Caco-2 (cell line): ENCODE data around the gene KCNN1. TPM values are rescaled to one million over a fixed set of nuclear protein-coding genes. Genes with fewer than 3 reads are reported as not detected.

Experiments
- BruUV-seq: library from RNA; stranded (reverse); fragments of 400-500 nt; replicated peaks from 2 replicates; lab custom pipeline; 2021; lab: Mats Ljungman, UMichigan
- CTCF ChIA-PET: fragments of 300-600 bp; sonication (Branson Sonifier 250); formaldehyde crosslinking; loops from one replicate; lab custom pipeline; 2022; ENCODE audit warnings: antibody characterized with exemption; lab: Charles Lee
- POLR2A ChIA-PET: fragments of 300-600 bp; sonication (Branson Sonifier 250); formaldehyde crosslinking; loops from one replicate; lab custom pipeline; 2022; ENCODE audit warnings: antibody characterized with exemption; lab: Charles Lee
- DNase-seq, 2 experiments: peaks; one replicate each; pipeline versions ENCODE4 v3.0.0 to v3.0.0-alpha.2; 2020 to 2022
- H3K27me3 ChIP-seq: replicated peaks from 2 replicates; pipeline ENCODE4 v1.6.0; 2011; ENCODE audit warnings: low read length; ENCODE audit not compliant: control insufficient read depth, insufficient read depth
- H3K36me3 ChIP-seq: 2 replicates; pipeline ENCODE4 v1.5.1; 2011; ENCODE audit warnings: low read length; ENCODE audit not compliant: control insufficient read depth, insufficient read depth
- H3K4me1 ChIP-seq: fragments of 250-450 bp; sonication (Bioruptor Pico); 2 replicates; pipeline ENCODE4 v1.5.1; 2020; ENCODE audit warnings: mild to moderate bottlenecking
- H3K4me3 ChIP-seq: 2 replicates; pipeline ENCODE4 v1.5.1; 2011; ENCODE audit warnings: low read depth, mild to moderate bottlenecking, control low read depth, low read length
- H3K9me3 ChIP-seq: fragments of 250-450 bp; sonication (Bioruptor Pico); 2 replicates; pipeline ENCODE4 v1.5.1; 2020; ENCODE audit warnings: mild to moderate bottlenecking, moderate library complexity
- H3K27ac Mint-ChIP-seq: one replicate; pipeline ENCODE4 v1.8.0; 2022; ENCODE audit warnings: mixed read lengths; ENCODE audit not compliant: unreplicated experiment
- H3K27me3 Mint-ChIP-seq: one replicate; pipeline ENCODE4 v1.8.0; 2022; ENCODE audit warnings: mixed read lengths; ENCODE audit not compliant: insufficient read depth, unreplicated experiment
- H3K36me3 Mint-ChIP-seq: one replicate; pipeline ENCODE4 v1.8.0; 2022; ENCODE audit warnings: mild to moderate bottlenecking, mixed read lengths; ENCODE audit not compliant: insufficient read depth, unreplicated experiment
- H3K4me1 Mint-ChIP-seq: one replicate; pipeline ENCODE4 v1.8.0; 2022; ENCODE audit warnings: low read depth, mixed read lengths; ENCODE audit not compliant: unreplicated experiment
- H3K4me3 Mint-ChIP-seq: one replicate; pipeline ENCODE4 v1.8.0; 2022; ENCODE audit warnings: mild to moderate bottlenecking, moderate library complexity, mixed read lengths; ENCODE audit not compliant: unreplicated experiment
- H3K9me3 Mint-ChIP-seq: one replicate; pipeline ENCODE4 v1.8.0; 2022; ENCODE audit warnings: mixed read lengths; ENCODE audit not compliant: unreplicated experiment
- intact Hi-C: fragments of 100-400 bp; cut with micrococcal nuclease; formaldehyde crosslinking; loops from one replicate; pipeline ENCODE4 v1.10.0; 2022; ENCODE audit not compliant: unreplicated experiment
- total RNA-seq: library from RNA; stranded (reverse); gene quantifications from 2 replicates; pipeline ENCODE4 v1.2.3, GENCODE V29; 2022
- TF ChIP-seq, protein P1 (sequence below), 2 experiments: fragments of 200-600 bp in 1 of 2; IDR thresholded peaks; 1 replicate in 1 of 2; 2 replicates in 1 of 2; pipeline versions ENCODE4 v1.5.1 to v1.8.0; 2011 to 2022; ENCODE audit warnings: antibody characterized with exemption in 1 of 2, control low read depth in 1 of 2, inconsistent platforms in 1 of 2, low read depth in 1 of 2, low read length in 1 of 2, mild to moderate bottlenecking in 1 of 2, moderate library complexity in 1 of 2; ENCODE audit not compliant: insufficient read depth in 1 of 2, severe bottlenecking in 1 of 2, unreplicated experiment in 1 of 2

Gene KCNN1
- total RNA-seq, 1 experiment from 2014 or later: not detected

DNA sequence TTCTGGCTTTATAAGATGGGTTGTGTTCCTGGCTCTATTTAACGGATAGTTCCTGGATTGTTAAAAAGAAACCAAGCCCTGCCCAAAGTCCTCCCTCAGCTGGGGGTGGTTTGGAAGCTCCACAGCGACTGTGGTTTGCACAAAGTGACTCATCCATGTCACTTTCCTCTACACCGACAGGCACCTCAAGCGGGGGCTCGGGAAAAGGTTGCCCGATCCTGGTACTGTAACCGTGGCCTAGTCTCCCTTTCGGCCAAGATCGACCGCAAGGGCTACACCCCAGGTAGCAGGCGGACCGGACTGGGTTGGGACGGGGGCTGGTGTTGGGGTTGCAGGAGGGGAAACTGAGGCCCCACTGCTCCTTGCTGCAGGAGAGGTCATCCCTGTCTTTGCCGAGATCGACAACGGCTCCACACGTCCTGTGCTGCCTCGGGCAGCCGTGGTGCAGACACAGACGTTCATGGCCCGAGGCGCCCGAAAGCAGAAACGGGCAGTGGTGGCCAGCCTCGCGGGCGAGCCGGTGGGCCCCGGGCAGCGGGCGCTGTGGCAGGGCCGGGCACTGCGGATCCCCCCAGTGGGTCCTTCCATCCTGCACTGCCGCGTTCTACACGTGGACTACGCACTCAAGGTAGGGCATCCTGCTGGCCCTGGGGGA is 42.6 kb downstream of the KCNN1 start:
- no peaks in the 10 kb centered on the region for H3K9me3 ChIP-seq
- no TSS peak for BruUV-seq
- H3K36me3 ChIP-seq: peaks cover 1% of the 10 kb centered on the region
- peaks cover 9% of the 10 kb centered on the region for H3K4me1 ChIP-seq
- DNase-seq: no peak
- no peaks in the 10 kb centered on the region for H3K27me3 ChIP-seq
- H3K4me3 Mint-ChIP-seq: no peak overlapping the region
- TF ChIP-seq, protein P1, sequence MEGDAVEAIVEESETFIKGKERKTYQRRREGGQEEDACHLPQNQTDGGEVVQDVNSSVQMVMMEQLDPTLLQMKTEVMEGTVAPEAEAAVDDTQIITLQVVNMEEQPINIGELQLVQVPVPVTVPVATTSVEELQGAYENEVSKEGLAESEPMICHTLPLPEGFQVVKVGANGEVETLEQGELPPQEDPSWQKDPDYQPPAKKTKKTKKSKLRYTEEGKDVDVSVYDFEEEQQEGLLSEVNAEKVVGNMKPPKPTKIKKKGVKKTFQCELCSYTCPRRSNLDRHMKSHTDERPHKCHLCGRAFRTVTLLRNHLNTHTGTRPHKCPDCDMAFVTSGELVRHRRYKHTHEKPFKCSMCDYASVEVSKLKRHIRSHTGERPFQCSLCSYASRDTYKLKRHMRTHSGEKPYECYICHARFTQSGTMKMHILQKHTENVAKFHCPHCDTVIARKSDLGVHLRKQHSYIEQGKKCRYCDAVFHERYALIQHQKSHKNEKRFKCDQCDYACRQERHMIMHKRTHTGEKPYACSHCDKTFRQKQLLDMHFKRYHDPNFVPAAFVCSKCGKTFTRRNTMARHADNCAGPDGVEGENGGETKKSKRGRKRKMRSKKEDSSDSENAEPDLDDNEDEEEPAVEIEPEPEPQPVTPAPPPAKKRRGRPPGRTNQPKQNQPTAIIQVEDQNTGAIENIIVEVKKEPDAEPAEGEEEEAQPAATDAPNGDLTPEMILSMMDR (IDR thresholded peaks at IDR 0.05; ENCODE audit: insufficient read depth in 1 of 2, low read depth in 1 of 2, low read length in 1 of 2, severe bottlenecking in 1 of 2, unreplicated experiment in 1 of 2): no peak
- peaks cover 25% of the 10 kb centered on the region for H3K36me3 Mint-ChIP-seq
- no peaks in the 10 kb centered on the region for H3K9me3 Mint-ChIP-seq
- ChIA-PET CTCF (interaction anchor here (0.6 kb wide), 1 partner anchor 717 kb away, joined by 3 read pairs; no protein-coding TSS in a partner anchor), POLR2A (no interaction called here)
- H3K27ac Mint-ChIP-seq: no peak overlapping the region
- intact Hi-C loops: no loop called here
- no peaks in the 10 kb centered on the region for H3K27me3 Mint-ChIP-seq
- no peak overlapping the region for H3K4me3 ChIP-seq
- H3K4me1 Mint-ChIP-seq: peaks cover 13% of the 10 kb centered on the region

DNA sequence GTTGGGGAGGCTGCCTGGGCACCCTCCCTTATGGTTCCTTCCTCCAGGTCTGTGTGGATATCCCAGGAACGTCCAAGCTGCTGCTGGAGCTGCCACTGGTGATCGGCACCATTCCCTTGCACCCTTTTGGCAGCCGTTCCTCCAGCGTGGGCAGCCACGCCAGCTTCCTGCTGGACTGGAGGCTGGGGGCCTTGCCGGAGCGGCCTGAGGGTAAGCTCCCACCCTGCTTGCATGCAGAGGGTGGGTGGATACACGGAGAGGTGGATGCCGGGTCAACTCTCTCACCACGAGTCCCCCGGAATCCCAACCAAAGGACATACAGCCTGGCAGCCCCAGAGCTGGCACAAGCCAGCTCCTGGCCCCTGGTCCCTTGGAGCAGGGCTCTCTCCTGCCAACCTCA is 43.2 kb downstream of the KCNN1 start:
- Mint-ChIP-seq H3K4me1 (peaks cover 13% of the 10 kb centered on the region), H3K27ac (no peak overlapping the region), H3K27me3 (no peaks in the 10 kb centered on the region), H3K4me3 (no peak overlapping the region), H3K36me3 (peaks cover 25% of the 10 kb centered on the region), H3K9me3 (no peaks in the 10 kb centered on the region)
- TF ChIP-seq, protein P1 (IDR thresholded peaks at IDR 0.05; ENCODE audit: insufficient read depth in 1 of 2, low read depth in 1 of 2, low read length in 1 of 2, severe bottlenecking in 1 of 2, unreplicated experiment in 1 of 2): no peak
- DNase-seq: no peak
- H3K4me3 ChIP-seq: no peak overlapping the region
- BruUV-seq: no TSS peak
- H3K9me3 ChIP-seq: no peaks in the 10 kb centered on the region
- ChIA-PET CTCF (interaction anchor here (0.6 kb wide), 1 partner anchor 718 kb away, joined by 3 read pairs; no protein-coding TSS in a partner anchor), POLR2A (no interaction called here)
- peaks cover 1% of the 10 kb centered on the region for H3K36me3 ChIP-seq
- no peaks in the 10 kb centered on the region for H3K27me3 ChIP-seq
- peaks cover 9% of the 10 kb centered on the region for H3K4me1 ChIP-seq
- intact Hi-C loops: no loop called here

DNA sequence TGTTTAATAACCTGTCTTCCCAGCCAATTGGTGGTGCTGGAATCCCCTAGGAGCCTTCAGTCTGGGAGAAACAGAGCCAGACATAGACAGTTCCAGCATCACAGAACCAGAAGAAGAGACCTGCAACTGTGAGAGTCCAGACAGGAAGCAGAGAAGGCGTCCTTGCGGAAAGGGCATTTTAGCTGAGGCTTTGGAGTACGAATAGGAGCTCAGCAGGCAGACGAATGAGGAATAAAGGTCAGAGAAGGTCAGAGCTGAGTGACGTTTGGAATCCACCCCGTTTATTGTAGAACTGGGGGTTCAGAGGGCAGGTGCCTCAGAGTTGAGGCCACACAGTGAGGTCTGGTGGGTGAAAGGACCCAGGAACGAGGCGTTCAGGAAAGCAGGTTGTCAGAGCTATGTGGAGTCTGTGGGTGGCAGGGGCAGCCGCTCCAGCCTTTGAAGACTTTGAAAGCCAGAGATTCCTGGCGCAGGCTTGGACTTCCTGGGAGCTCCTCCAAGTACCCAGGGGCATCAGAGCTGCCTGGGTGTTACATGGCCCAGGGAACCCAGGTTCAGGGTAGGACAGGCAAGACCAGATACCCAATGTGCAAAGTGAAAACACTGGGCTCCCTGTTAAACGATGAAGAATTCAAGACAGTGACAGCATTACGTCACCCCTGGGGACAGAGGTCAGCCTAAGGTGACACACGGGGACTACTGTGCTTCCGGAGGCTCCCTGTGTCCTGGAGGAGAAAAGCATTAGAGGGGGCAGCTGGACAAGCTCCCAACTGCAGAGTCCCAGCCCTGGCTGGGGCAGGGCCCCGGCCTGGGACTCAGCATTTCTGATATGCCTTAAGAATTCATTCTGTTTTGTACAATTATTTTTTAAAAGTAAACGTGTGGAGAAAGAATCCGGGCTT is 46.6 kb downstream of the KCNN1 start:
- H3K4me1 ChIP-seq: peaks cover 9% of the 10 kb centered on the region
- Mint-ChIP-seq H3K27ac (peak overlapping the region; percentile 49), H3K27me3 (no peaks in the 10 kb centered on the region), H3K4me3 (no peak overlapping the region), H3K36me3 (peaks cover 16% of the 10 kb centered on the region), H3K4me1 (peaks cover 7% of the 10 kb centered on the region), H3K9me3 (no peaks in the 10 kb centered on the region)
- no peaks in the 10 kb centered on the region for H3K9me3 ChIP-seq
- H3K4me3 ChIP-seq: no peak overlapping the region
- peaks cover 1% of the 10 kb centered on the region for H3K36me3 ChIP-seq
- POLR2A ChIA-PET: interaction anchor here (0.5 kb wide), 1 partner anchor 12 kb away, joined by 3 read pairs; no protein-coding TSS in a partner anchor
- intact Hi-C loops: no loop called here
- DNase-seq: peak; percentile 53 to 56
- no TSS peak for BruUV-seq
- TF ChIP-seq, protein P1 (IDR thresholded peaks at IDR 0.05; ENCODE audit: insufficient read depth in 1 of 2, low read depth in 1 of 2, low read length in 1 of 2, severe bottlenecking in 1 of 2, unreplicated experiment in 1 of 2): no peak
- CTCF ChIA-PET: no interaction called here
- no peaks in the 10 kb centered on the region for H3K27me3 ChIP-seq
